B cell (primary cell): ENCODE measurements around the gene TAF11L6.
"Not testable (repeated sequence)": the region's sequence is repeated elsewhere in the genome, so short reads cannot be mapped to it uniquely, and the experiment has no call there.

Experiments used
- EZH2 ChIP-seq: IDR thresholded peaks from 2 replicates; pipeline ENCODE4 v1.6.1; 2012; ENCODE audit warnings: borderline replicate concordance, low read depth, mild to moderate bottlenecking, moderate library complexity, low read length; ENCODE audit not compliant: insufficient read depth, poor library complexity, severe bottlenecking
- TF ChIP-seq, protein P1 (sequence below): fragments of 200-600 bp; IDR thresholded peaks from one replicate; pipeline ENCODE4 v1.8.0; 2022; ENCODE audit warnings: antibody characterized with exemption, mild to moderate bottlenecking

DNA sequence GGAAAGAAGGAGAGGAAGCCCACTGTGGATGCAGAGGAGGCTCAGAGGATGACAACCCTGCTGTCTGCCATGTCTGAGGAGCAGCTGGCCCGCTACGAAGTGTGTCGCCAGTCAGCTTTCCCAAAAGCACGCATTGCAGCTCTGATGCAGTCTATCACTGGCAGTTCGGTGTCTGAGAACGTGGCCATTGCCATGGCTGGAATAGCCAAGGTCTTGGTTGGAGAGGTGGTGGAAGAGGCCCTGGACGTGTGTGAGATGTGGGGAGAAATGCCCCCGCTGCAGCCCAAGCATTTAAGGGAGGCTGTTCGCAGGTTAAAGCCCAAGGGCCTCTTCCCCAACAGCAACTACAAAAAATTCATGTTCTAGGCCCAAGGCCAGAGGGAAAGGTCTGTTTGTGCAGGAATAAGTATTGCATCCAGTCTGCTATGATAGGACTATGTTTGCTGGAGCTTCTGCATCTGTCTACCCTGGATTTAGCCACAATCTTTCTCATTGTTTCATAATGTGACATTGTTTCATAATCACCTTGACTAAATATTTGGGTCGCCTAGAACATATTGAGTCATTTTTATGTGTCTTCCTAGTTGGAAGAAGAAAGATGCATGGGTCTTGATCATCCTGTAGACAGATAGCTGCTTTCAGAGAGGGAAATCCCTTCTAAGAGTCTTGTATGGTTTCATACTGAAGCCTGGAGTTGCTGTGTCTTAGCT is 41.9 kb upstream of the TAF11L6 start:
- TF ChIP-seq, protein P1, sequence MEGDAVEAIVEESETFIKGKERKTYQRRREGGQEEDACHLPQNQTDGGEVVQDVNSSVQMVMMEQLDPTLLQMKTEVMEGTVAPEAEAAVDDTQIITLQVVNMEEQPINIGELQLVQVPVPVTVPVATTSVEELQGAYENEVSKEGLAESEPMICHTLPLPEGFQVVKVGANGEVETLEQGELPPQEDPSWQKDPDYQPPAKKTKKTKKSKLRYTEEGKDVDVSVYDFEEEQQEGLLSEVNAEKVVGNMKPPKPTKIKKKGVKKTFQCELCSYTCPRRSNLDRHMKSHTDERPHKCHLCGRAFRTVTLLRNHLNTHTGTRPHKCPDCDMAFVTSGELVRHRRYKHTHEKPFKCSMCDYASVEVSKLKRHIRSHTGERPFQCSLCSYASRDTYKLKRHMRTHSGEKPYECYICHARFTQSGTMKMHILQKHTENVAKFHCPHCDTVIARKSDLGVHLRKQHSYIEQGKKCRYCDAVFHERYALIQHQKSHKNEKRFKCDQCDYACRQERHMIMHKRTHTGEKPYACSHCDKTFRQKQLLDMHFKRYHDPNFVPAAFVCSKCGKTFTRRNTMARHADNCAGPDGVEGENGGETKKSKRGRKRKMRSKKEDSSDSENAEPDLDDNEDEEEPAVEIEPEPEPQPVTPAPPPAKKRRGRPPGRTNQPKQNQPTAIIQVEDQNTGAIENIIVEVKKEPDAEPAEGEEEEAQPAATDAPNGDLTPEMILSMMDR: not testable (repeated sequence)
- not testable (repeated sequence) for TF ChIP-seq EZH2
